Omental fat pad (tissue), 4 donors: Measurements from ENCODE around the gene HIBADH. TPM values are rescaled to one million over a fixed set of nuclear protein-coding genes. Genes with fewer than 3 reads are reported as not detected.

Experiments
- ATAC-seq: fragments of 150-250 bp; one replicate; pipeline ENCODE4 v1.9.1; 2016; ENCODE audit warnings: mild to moderate bottlenecking, moderate library complexity; ENCODE audit not compliant: low FRiP score
- DNase-seq: peaks from one replicate; pipeline ENCODE4 v3.0.0-alpha.2; 2019; ENCODE audit warnings: low spot score
- CTCF ChIP-seq, 3 donors: fragments of 450-650 bp; IDR thresholded peaks; one replicate each; pipeline ENCODE4 v1.5.1; 2016 to 2017; ENCODE audit warnings: antibody characterized with exemption in 3 of 3, mild to moderate bottlenecking in 3 of 3, moderate library complexity in 2 of 3
- total RNA-seq, 4 donors: library from RNA; depleted of rRNA; stranded (reverse); fragments of >200 nt; gene quantifications; one replicate each; pipeline ENCODE4 v1.1.0, GENCODE V29; 2016

HIBADH gene
- total RNA-seq, 4 donors from 2014 or later = 35.9 to 71.5 (median 58.6) TPM

GRCh38 chr7:27547401-27547800, 115.3 kb downstream of the HIBADH start:
- TF ChIP-seq CTCF (IDR thresholded peaks at IDR 0.05) = no peak
- no peak for DNase-seq
- no peak for ATAC-seq

- ATAC-seq (no peak), DNase-seq (no peak)
- no peak for TF ChIP-seq CTCF (IDR thresholded peaks at IDR 0.05)
These were observed 116.1 kb downstream of the HIBADH start for GRCh38 chr7:27546610-27547009.

GRCh38 chr7:27535795-27536194, 126.9 kb downstream of the HIBADH start:
- TF ChIP-seq CTCF (IDR thresholded peaks at IDR 0.05) = no peak
- DNase-seq = no peak

GRCh38 chr7:27533652-27534081, 129.0 kb downstream of the HIBADH start:
- no peak for DNase-seq
- no peak for ATAC-seq
- no peak for TF ChIP-seq CTCF (IDR thresholded peaks at IDR 0.05)

More at GRCh38 chr7:27535795-27536194, 126.9 kb downstream of the HIBADH start:
- ATAC-seq = no peak

- no peak for ATAC-seq
- DNase-seq = no peak
- TF ChIP-seq CTCF (IDR thresholded peaks at IDR 0.05) = no peak
These were observed 130.4 kb downstream of the HIBADH start for GRCh38 chr7:27532314-27532713.

GRCh38 chr7:27527348-27527714, 135.4 kb downstream of the HIBADH start:
- TF ChIP-seq CTCF (IDR thresholded peaks at IDR 0.05) = no peak
- ATAC-seq (peak; percentile 41), DNase-seq (no peak)

- DNase-seq (no peak), ATAC-seq (no peak)
- TF ChIP-seq CTCF (IDR thresholded peaks at IDR 0.05) = no peak
These were observed 135.9 kb downstream of the HIBADH start for GRCh38 chr7:27526611-27527347.
